CD4-positive, alpha-beta T cell treated with Interleukin-1 beta for 1 hour (primary cell): ENCODE measurements around the gene HIVEP2.

Source experiments
- DNase-seq, 2 donors: peaks; one replicate each; pipeline ENCODE4 v3.0.0-alpha.2; 2020 to 2022

HIVEP2 gene

GRCh38 chr6:142811923-142812322, 133.1 kb downstream of the HIVEP2 start:
- no peak for DNase-seq

- peak in 1 of 2 donors; percentile 45 for DNase-seq
Observed at GRCh38 chr6:142810952-142811514, 133.9 kb downstream of the HIVEP2 start.

- no peak for DNase-seq
Observed at GRCh38 chr6:142809947-142810346, 135.0 kb downstream of the HIVEP2 start.

GRCh38 chr6:142808405-142809061, 136.4 kb downstream of the HIVEP2 start:
- no peak for DNase-seq

- no peak for DNase-seq
Observed at GRCh38 chr6:142805042-142805441, 139.9 kb downstream of the HIVEP2 start.

- no peak for DNase-seq
Observed at GRCh38 chr6:142804490-142804889, 140.5 kb downstream of the HIVEP2 start.

GRCh38 chr6:142803495-142804058, 141.4 kb downstream of the HIVEP2 start:
- DNase-seq = no peak

- DNase-seq = no peak
Observed at GRCh38 chr6:142803032-142803431, 141.9 kb downstream of the HIVEP2 start.

GRCh38 chr6:142802124-142802523, 142.9 kb downstream of the HIVEP2 start:
- no peak for DNase-seq

- DNase-seq = no peak
Observed at GRCh38 chr6:142800240-142800639, 144.7 kb downstream of the HIVEP2 start.

GRCh38 chr6:142799639-142800038, 145.3 kb downstream of the HIVEP2 start:
- DNase-seq = no peak

GRCh38 chr6:142797159-142797558, 147.8 kb downstream of the HIVEP2 start:
- no peak for DNase-seq

- DNase-seq = peak in 1 of 2 donors; percentile 19
Observed at GRCh38 chr6:142796571-142796970, 148.4 kb downstream of the HIVEP2 start.

- DNase-seq = no peak
Observed at GRCh38 chr6:142796024-142796423, 149.0 kb downstream of the HIVEP2 start.

- no peak for DNase-seq
Observed at GRCh38 chr6:142794424-142794823, 150.6 kb downstream of the HIVEP2 start.

GRCh38 chr6:142790257-142790656, 154.7 kb downstream of the HIVEP2 start:
- DNase-seq = no peak

GRCh38 chr6:142787422-142787821, 157.6 kb downstream of the HIVEP2 start:
- DNase-seq = no peak

GRCh38 chr6:142786476-142786875, 158.5 kb downstream of the HIVEP2 start:
- DNase-seq = no peak

- peak in 1 of 2 donors; percentile 36 for DNase-seq
Observed at GRCh38 chr6:142784344-142784743, 160.6 kb downstream of the HIVEP2 start.

- no peak for DNase-seq
Observed at GRCh38 chr6:142783499-142783898, 161.5 kb downstream of the HIVEP2 start.

GRCh38 chr6:142781129-142781528, 163.8 kb downstream of the HIVEP2 start:
- no peak for DNase-seq

GRCh38 chr6:142773859-142774648, 170.9 kb downstream of the HIVEP2 start:
- peak in 1 of 2 donors; percentile 47 for DNase-seq

GRCh38 chr6:142773324-142773723, 171.7 kb downstream of the HIVEP2 start:
- DNase-seq = no peak

GRCh38 chr6:142771162-142771561, 173.8 kb downstream of the HIVEP2 start:
- DNase-seq = no peak
